K562 (cell line): Measurements from ENCODE around the gene SIRT3. TPM values are rescaled to one million over a fixed set of nuclear protein-coding genes. Genes with fewer than 3 reads are reported as not detected.
A peak's percentile ranks its signal among the peaks of the same experiment; 100 is the strongest.

Experiments
- ATF7 ChIP-seq: fragments of 450-650 bp; IDR thresholded peaks from 2 replicates; pipeline ENCODE4 v1.7.1; 2014; ENCODE audit warnings: mild to moderate bottlenecking, moderate library complexity
- BCL6 ChIP-seq: fragments of 250-450 bp; sonication (Bioruptor Pico); IDR thresholded peaks from 2 replicates; pipeline ENCODE4 v1.4.0; 2020
- BRF2 ChIP-seq: IDR thresholded peaks from 3 replicates; pipeline ENCODE4 v1.6.1; 2011; ENCODE audit warnings: borderline replicate concordance, mild to moderate bottlenecking; ENCODE audit not compliant: insufficient read length, insufficient read depth
- CHD2 ChIP-seq: IDR thresholded peaks from 2 replicates; pipeline ENCODE4 v1.6.1; 2011; ENCODE audit warnings: low read depth, low read length
- DNMT1 ChIP-seq: fragments of 450-650 bp; IDR thresholded peaks from 2 replicates; pipeline ENCODE4 v1.6.1; 2016; ENCODE audit warnings: antibody characterized with exemption, mild to moderate bottlenecking
- ELF1 ChIP-seq: fragments of 200-800 bp; sonication (Bioruptor generic); IDR thresholded peaks from 2 replicates; pipeline ENCODE4 v1.6.1; 2016; ENCODE audit warnings: missing genetic modification characterization, missing compliant biosample characterization
- ELK3 ChIP-seq: fragments of 450-650 bp; formaldehyde crosslinking; IDR thresholded peaks from 2 replicates; pipeline ENCODE4 v1.4.0; 2020; ENCODE audit warnings: mild to moderate bottlenecking
- HMGN3 ChIP-seq: IDR thresholded peaks from 2 replicates; pipeline ENCODE4 v1.6.1; 2011; ENCODE audit warnings: borderline replicate concordance, low read depth, mild to moderate bottlenecking, mixed read lengths, low read length; ENCODE audit not compliant: insufficient read length; ENCODE audit errors: extremely low read depth
- IRF1 ChIP-seq: sonication (generic); formaldehyde crosslinking; IDR thresholded peaks from 2 replicates; pipeline ENCODE4 v1.8.0; 2022; ENCODE audit warnings: missing genetic modification reagents, mild to moderate bottlenecking, borderline replicate concordance
- MYBL2 ChIP-seq, 2 experiments: fragments of 450-650 bp in 1 of 2; sonication (generic) in 1 of 2; formaldehyde crosslinking in 1 of 2; IDR thresholded peaks; 2 replicates each; pipeline versions ENCODE4 v1.6.1 to v1.8.1; 2017 to 2022; ENCODE audit warnings: borderline replicate concordance in 1 of 2, inconsistent platforms in 1 of 2, low read depth in 1 of 2, mild to moderate bottlenecking in 1 of 2, missing genetic modification reagents in 1 of 2, moderate library complexity in 1 of 2
- NFIX ChIP-seq: fragments of 250-450 bp; sonication (Bioruptor Pico); IDR thresholded peaks from 2 replicates; pipeline ENCODE4 v1.4.0; 2020; ENCODE audit warnings: low read depth, mild to moderate bottlenecking, moderate library complexity
- NKRF ChIP-seq: fragments of 450-650 bp; IDR thresholded peaks from 2 replicates; pipeline ENCODE4 v1.6.1; 2016; ENCODE audit warnings: borderline replicate concordance
- PHB2 ChIP-seq: fragments of 450-650 bp; IDR thresholded peaks from 2 replicates; pipeline ENCODE4 v1.6.1; 2017; ENCODE audit warnings: low read depth
- POLR3A ChIP-seq: IDR thresholded peaks from 2 replicates; pipeline ENCODE4 v1.6.1; 2011; ENCODE audit warnings: borderline replicate concordance, mild to moderate bottlenecking, moderate library complexity; ENCODE audit not compliant: insufficient read length, insufficient read depth; ENCODE audit errors: extremely low read depth
- TEAD1 ChIP-seq, 2 experiments: fragments of 450-650 bp in 1 of 2; sonication (generic) in 1 of 2; formaldehyde crosslinking; IDR thresholded peaks; 2 replicates each; pipeline versions ENCODE4 v1.4.0 to v1.8.0; 2020 to 2022; ENCODE audit warnings: mild to moderate bottlenecking in 2 of 2, missing genetic modification reagents in 1 of 2
- TRIM25 ChIP-seq: fragments of 450-650 bp; IDR thresholded peaks from 2 replicates; pipeline ENCODE4 v1.7.0; 2016; ENCODE audit warnings: borderline replicate concordance
- TRIM28 ChIP-seq: fragments of 450-650 bp; IDR thresholded peaks from 2 replicates; pipeline ENCODE4 v1.6.1; 2017
- ZNF655 ChIP-seq: fragments of 250-450 bp; sonication (Bioruptor Pico); IDR thresholded peaks from 2 replicates; pipeline ENCODE4 v1.5.0; 2021
- polyA plus RNA-seq, 8 experiments: library from polyadenylated mRNA; depleted of rRNA in 4 of 8; stranded (reverse) in 5 of 8; unstranded in 3 of 8; fragments of >200 nt; fragmentation: Nextera tagmentation in 2 of 8; fragmentation: Illumina TruSeq in 1 of 8; extraction: Ambion mirVana in 2 of 8; extraction: Trizol in 1 of 8; gene quantifications; 2 replicates each; pipeline versions ENCODE4 v1.2.1 to v1.2.3, GENCODE V29; 2011 to 2014; ENCODE audit warnings: inconsistent platforms in 1 of 8, missing spikeins in 1 of 8
- total RNA-seq, 7 experiments: library from RNA; depleted of rRNA in 6 of 7; stranded (reverse); fragments of >200 nt in 6 of 7; fragmentation: Illumina TruSeq in 2 of 7; extraction: Trizol in 2 of 7; gene quantifications; 2 replicates each; pipeline versions ENCODE4 v1.2.1 to v1.2.3, GENCODE V29; 2011 to 2021; ENCODE audit warnings: low replicate concordance in 1 of 7

The SIRT3 gene
- total and polyA plus RNA-seq, 9 of the 15 experiments (the other 6 are each of a cell fraction or from before 2014, with no cell fraction given) = 1.9 to 27.5 (median 14.5) TPM

GRCh38 chr11:207208-207862, 28.8 kb downstream of the SIRT3 start, which contains the start of the genes BET1L and RIC8A (continued):
- TF ChIP-seq POLR3A (no peak), ZNF655 (CRISPR knock-in tag) (no peak), CHD2 (no peak), ELF1 (tag) (peak; percentile 95), BRF2 (no peak), TRIM25 (no peak), PHB2 (no peak), TEAD1 (CRISPR knock-in tag; IDR thresholded peaks at IDR 0.05) (no peak), TRIM28 (no peak), NFIX (CRISPR knock-in tag) (no peak), BCL6 (no peak), ELK3 (no peak), NKRF (peak; percentile 78; the same call in 1 of the 2 replicates), ATF7 (peak; percentile 86), HMGN3 (peak; percentile 35), MYBL2 (IDR thresholded peaks at IDR 0.05; ENCODE audit: low read depth) (no peak), MYBL2 (CRISPR knock-in tag; IDR thresholded peaks at IDR 0.05; ENCODE audit: borderline replicate concordance) (no peak), DNMT1 (no peak), IRF1 (CRISPR knock-in tag) (no peak)
